Measurements from ENCODE around the gene TMEM258.

TMEM258 gene

DNA sequence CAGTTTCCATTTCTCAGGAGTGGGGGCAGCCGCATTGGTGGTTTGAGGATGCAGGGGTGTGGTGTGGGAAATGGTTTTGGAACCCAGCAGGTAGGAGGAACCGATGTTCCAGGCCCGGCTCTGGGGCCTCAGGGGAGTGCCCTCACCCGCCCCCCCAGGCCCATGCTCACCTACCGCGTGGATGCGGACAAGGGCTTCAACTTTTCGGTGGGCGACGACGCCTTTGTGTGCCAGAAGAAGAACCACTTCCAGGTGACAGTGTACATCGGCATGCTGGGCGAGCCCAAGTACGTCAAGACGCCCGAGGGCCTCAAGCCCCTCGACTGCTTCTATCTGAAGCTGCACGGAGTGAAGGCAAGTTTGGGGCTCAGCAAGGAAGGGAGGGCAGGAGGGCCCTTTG is 18.6 kb downstream of the TMEM258 start:
- Histone ChIP-seq H3K36me3 (ENCODE audit: insufficient read depth, low read length) (no peaks in the 10 kb centered on the region), H3K9me3 (ENCODE audit: low read length) (peaks cover 2% of the 10 kb centered on the region)

DNA sequence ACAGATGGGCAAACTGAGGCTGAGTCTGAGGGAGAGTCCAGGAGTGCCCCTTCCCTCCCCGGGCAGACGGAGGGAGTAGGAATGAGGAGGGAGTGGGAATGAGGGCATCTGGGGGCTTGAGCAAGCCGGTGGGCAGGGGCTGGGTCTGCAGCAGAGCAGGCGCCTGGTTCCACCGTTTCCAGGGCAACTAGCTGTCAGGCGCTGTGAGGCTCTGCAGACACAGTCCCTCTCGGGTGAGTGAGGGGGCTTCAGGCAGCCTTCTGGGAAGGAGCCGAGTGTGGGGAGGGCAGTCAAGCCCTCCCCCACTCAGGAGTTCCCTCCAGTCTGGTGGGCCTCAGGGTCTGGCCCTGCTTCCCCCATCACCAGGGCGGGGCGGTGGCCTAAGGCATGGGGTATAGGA is 19.0 kb downstream of the TMEM258 start:
- Histone ChIP-seq H3K4me1 (ENCODE audit: insufficient read depth, low read length) (peaks cover 30% of the 10 kb centered on the region), H3K4me3 (ENCODE audit: low read length) (no peak overlapping the region), H2AFZ (ENCODE audit: low read depth, low read length) (no peak overlapping the region), H3K9me3 (ENCODE audit: low read length) (peaks cover 2% of the 10 kb centered on the region), H3K36me3 (ENCODE audit: insufficient read depth, low read length) (no peaks in the 10 kb centered on the region), H3K27me3 (ENCODE audit: insufficient read depth, low read length) (no peaks in the 10 kb centered on the region)

More for the DNA sequence above, 18.6 kb downstream of the TMEM258 start:
- peaks cover 30% of the 10 kb centered on the region for H3K4me1 ChIP-seq (ENCODE audit: insufficient read depth, low read length)
- no peak overlapping the region for H2AFZ ChIP-seq (ENCODE audit: low read depth, low read length)
- no peaks in the 10 kb centered on the region for H3K27me3 ChIP-seq (ENCODE audit: insufficient read depth, low read length)
- no peak overlapping the region for H3K4me3 ChIP-seq (ENCODE audit: low read length)

DNA sequence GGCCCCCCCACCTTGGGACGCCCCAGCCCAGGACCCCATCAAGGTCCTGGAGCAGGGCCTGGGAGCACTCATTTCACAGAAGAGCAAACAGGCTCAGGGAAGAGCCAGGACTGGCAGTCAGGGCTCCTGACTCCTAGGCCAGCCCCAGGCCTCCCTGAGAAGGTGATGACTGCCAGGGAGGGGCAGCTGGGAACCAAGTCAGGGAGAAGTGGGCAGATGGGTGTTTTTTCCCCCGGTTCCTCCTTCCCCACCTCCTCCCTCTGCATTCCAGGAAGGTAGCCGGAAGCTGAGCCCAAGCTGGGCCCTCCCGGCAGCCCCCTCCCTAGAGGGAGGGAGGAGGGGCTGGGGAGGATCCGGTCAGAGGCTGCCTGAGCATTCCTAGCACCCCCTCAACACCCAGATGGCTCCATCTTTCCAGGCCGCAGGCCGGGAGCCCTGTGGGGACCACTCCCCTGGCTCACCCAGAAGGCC is 20.4 kb downstream of the TMEM258 start:
- no peaks in the 10 kb centered on the region for H3K36me3 ChIP-seq (ENCODE audit: insufficient read depth, low read length)
- peaks cover 30% of the 10 kb centered on the region for H3K4me1 ChIP-seq (ENCODE audit: insufficient read depth, low read length)
- peaks cover under 1% of the 10 kb centered on the region for H3K9me3 ChIP-seq (ENCODE audit: low read length)
- H3K4me3 ChIP-seq (ENCODE audit: low read length) = no peak overlapping the region
- H3K27me3 ChIP-seq (ENCODE audit: insufficient read depth, low read length) = no peaks in the 10 kb centered on the region
- no peak overlapping the region for H2AFZ ChIP-seq (ENCODE audit: low read depth, low read length)

DNA sequence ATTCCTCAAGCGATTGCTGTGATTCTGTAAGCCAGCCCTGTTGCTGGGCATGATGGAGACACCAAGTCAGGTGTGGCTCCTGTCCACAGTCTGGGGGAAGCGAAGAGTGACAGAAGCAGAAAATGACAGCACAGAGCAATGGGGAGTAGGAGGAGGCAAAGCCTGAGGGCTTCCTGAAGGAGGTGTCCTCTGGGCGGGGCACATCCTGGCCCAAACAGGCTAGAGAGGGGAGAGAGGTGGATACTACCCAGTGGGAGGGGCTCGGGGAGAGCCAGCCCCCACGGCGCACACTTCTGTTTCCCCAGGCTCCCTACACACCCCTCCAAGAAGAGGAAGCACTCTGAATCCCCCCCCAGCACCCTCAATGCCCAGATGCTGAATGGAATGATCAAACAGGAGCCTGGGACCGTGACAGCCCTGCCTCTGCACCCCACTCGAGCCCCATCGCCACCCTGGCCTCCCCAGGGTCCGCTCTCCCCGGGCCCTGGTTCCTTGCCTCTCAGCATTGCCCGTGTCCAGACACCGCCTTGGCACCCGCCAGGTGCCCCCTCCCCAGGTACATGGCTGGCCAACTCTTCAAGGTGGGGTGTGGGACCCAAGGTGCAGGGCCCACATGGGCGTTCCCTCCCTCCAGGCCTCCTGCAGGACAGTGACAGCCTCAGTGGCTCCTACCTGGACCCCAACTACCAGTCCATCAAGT is 21.1 kb downstream of the TMEM258 start:
- H3K36me3 ChIP-seq (ENCODE audit: insufficient read depth, low read length) = no peaks in the 10 kb centered on the region
- no peaks in the 10 kb centered on the region for H3K27me3 ChIP-seq (ENCODE audit: insufficient read depth, low read length)
- no peaks in the 10 kb centered on the region for H3K9me3 ChIP-seq (ENCODE audit: low read length)
- H3K4me3 ChIP-seq (ENCODE audit: low read length) = no peak overlapping the region
- no peak overlapping the region for H2AFZ ChIP-seq (ENCODE audit: low read depth, low read length)
- peaks cover 30% of the 10 kb centered on the region for H3K4me1 ChIP-seq (ENCODE audit: insufficient read depth, low read length)

DNA sequence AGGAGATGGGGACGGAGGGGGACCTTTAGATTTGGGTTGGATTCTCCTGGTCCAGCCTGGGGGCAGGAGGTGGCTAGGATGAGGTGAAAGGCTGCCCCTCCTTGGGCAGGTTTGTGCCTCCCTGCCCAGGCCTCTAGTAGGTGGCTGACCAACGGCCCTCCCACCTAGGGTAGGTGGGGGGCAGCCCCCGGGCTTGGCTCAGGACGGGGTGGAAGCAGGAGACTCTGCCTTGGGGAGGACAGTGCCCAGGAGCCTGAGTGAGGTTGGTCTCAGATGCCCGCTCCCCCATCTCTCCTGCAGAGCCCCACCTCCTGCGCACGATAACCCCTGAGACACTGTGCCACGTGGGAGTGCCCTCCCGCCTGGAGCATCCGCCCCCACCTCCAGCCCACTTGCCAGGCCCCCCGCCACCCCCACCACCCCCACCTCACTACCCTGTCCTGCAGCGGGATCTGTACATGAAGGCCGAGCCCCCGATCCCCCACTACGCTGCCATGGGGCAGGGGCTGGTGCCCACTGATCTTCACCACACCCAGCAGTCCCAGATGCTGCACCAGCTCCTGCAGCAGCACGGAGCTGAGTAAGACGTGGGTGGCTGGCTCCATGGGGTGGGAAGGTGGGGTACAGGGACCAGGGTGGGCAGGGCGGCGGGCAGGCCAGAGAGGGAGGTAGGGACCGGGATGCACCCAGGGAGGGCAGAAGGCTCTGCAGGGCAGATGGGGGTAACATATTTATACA is 22.3 kb downstream of the TMEM258 start:
- H3K4me3 ChIP-seq (ENCODE audit: low read length) = no peak overlapping the region
- H2AFZ ChIP-seq (ENCODE audit: low read depth, low read length) = no peak overlapping the region
- H3K4me1 ChIP-seq (ENCODE audit: insufficient read depth, low read length) = peaks cover 34% of the 10 kb centered on the region
- H3K9me3 ChIP-seq (ENCODE audit: low read length) = no peaks in the 10 kb centered on the region
- H3K36me3 ChIP-seq (ENCODE audit: insufficient read depth, low read length) = no peaks in the 10 kb centered on the region
- H3K27me3 ChIP-seq (ENCODE audit: insufficient read depth, low read length) = no peaks in the 10 kb centered on the region

DNA sequence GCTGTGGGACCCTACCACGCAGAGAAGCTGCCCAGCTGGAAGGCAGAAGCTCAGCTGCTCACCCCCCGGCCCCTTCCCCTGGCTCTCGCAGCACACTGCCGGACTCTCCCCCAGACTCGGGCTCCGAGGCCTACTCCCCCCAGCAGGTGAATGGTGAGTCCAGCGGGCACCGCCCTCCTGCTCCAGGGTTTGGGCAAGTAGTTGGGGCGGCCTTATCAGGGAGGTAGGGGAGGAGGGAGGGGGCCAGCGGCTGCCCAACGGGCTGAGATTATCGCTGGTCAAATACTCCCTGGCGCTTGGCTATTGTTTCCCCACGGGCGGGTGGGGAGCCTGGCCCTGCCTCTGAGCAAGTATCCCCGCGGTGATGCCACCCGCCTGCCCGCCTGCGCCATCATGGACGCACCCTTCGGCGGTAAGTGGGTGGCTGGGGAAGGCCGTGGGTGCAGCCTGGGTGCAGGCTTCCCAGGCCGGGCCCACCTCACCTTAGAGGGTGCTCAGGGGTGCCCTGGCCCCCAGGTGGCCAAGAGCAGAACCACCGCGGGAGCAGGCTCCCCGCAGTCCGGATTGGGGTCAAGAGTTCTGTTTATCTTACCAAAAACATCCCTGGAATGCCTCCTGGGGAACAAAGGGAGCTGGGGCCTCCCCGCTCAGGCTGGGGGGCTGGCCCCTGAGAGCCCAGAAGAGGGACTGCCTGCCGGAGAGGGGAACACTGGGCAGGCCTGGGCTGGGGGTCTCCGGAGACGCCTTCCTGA is 23.1 kb downstream of the TMEM258 start:
- Histone ChIP-seq H3K27me3 (ENCODE audit: insufficient read depth, low read length) (no peaks in the 10 kb centered on the region), H3K9me3 (ENCODE audit: low read length) (no peaks in the 10 kb centered on the region), H3K4me1 (ENCODE audit: insufficient read depth, low read length) (peaks cover 36% of the 10 kb centered on the region), H3K4me3 (ENCODE audit: low read length) (no peak overlapping the region), H3K36me3 (ENCODE audit: insufficient read depth, low read length) (no peaks in the 10 kb centered on the region), H2AFZ (ENCODE audit: low read depth, low read length) (no peak overlapping the region)

DNA sequence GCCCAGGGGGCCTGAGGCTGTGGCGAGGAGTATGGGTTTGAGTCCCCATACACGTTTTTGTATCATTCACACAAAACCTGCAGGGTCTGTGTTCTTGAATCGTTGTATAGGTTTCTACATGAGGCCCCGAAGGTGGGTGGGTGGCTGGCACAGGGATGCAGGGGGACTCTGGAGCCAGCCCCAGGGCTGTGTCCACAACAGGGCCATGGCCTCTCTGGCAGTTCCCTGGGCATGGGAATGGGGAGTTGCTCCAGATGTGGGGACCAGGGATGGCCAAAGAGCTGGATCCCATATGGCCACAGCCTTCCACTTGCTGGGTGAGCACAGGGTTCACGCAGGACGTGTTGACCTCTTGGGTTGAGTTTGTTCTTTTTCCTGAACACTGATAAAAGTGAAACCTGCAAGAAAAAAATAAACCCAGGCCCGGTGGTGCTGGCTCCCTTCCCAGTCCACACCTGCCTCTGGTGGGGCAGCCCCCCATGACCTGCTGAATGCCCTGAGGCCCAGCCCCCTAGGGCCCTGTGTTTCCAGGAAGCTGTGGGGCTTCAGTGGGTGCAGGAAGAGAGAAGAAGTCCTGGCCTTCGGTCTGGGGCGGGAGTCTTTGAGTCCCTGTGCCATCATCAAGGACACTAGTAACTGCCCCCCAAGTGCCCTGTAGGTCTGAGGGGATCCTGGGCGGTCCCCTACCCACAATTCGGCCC is 23.9 kb downstream of the TMEM258 start:
- H3K4me3 ChIP-seq (ENCODE audit: low read length) = no peak overlapping the region
- H3K36me3 ChIP-seq (ENCODE audit: insufficient read depth, low read length) = no peaks in the 10 kb centered on the region
- no peaks in the 10 kb centered on the region for H3K27me3 ChIP-seq (ENCODE audit: insufficient read depth, low read length)
- peaks cover 30% of the 10 kb centered on the region for H3K4me1 ChIP-seq (ENCODE audit: insufficient read depth, low read length)
- no peak overlapping the region for H2AFZ ChIP-seq (ENCODE audit: low read depth, low read length)
- H3K9me3 ChIP-seq (ENCODE audit: low read length) = no peaks in the 10 kb centered on the region

DNA sequence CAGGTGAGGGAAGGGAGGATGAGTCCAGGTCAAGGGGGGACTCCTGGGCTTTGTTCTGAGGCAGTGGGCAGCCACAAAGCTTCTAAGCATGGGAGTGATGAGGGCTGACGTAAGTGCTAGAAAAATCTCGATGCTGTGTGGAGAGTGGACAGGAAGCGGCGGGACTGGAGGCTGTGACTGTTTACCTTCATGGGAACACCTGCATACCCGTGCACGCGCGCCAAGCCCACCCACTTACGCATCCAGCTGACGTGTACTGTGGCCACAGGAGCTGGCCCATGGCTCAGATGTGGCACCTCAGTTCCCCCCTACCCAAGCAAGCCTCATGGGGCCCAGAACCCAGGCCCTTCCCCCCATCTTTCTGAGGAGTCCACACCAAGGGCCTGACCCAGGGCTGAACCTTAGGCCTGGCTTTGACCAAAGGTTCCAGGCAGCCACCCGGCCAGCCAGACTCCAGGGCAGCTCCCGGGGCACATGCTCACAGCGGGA is 26.0 kb downstream of the TMEM258 start:
- no peak overlapping the region for H3K4me3 ChIP-seq (ENCODE audit: low read length)
- peaks cover 15% of the 10 kb centered on the region for H3K4me1 ChIP-seq (ENCODE audit: insufficient read depth, low read length)
- no peaks in the 10 kb centered on the region for H3K9me3 ChIP-seq (ENCODE audit: low read length)
- no peak overlapping the region for H2AFZ ChIP-seq (ENCODE audit: low read depth, low read length)
- no peaks in the 10 kb centered on the region for H3K36me3 ChIP-seq (ENCODE audit: insufficient read depth, low read length)
- no peaks in the 10 kb centered on the region for H3K27me3 ChIP-seq (ENCODE audit: insufficient read depth, low read length)

DNA sequence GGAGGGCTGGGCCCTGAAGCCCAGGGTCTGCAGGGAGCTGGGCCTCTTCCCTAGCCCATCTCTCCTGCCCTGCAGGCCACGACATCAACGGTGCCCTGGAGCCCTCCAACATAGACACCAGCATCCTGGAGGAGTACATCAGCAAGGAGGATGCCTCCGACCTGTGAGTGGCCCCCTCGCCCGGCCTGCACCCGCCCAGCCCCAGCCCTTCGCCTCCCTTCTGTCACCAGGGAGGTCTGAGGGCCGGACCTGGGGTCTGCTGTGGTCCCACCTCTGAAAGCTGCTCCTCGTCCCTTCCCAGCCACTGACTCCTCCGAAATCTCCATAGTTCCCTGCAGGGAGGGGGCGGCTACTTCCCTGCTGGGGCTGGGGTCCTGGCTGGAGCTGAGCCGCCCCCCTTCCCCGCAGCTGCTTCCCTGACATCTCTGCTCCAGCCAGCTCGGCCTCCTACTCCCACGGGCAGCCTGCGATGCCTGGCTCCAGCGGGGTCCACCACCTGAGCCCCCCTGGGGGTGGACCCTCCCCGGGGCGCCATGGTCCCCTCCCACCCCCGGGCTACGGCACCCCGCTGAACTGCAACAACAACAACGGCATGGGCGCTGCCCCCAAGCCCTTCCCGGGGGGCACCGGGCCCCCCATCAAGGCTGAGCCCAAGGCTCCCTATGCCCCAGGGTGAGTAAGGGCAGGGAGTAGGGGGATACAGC is 26.7 kb downstream of the TMEM258 start:
- peaks cover 15% of the 10 kb centered on the region for H3K4me1 ChIP-seq (ENCODE audit: insufficient read depth, low read length)
- no peaks in the 10 kb centered on the region for H3K9me3 ChIP-seq (ENCODE audit: low read length)
- H3K4me3 ChIP-seq (ENCODE audit: low read length) = no peak overlapping the region
- H2AFZ ChIP-seq (ENCODE audit: low read depth, low read length) = no peak overlapping the region
- no peaks in the 10 kb centered on the region for H3K27me3 ChIP-seq (ENCODE audit: insufficient read depth, low read length)
- H3K36me3 ChIP-seq (ENCODE audit: insufficient read depth, low read length) = no peaks in the 10 kb centered on the region

DNA sequence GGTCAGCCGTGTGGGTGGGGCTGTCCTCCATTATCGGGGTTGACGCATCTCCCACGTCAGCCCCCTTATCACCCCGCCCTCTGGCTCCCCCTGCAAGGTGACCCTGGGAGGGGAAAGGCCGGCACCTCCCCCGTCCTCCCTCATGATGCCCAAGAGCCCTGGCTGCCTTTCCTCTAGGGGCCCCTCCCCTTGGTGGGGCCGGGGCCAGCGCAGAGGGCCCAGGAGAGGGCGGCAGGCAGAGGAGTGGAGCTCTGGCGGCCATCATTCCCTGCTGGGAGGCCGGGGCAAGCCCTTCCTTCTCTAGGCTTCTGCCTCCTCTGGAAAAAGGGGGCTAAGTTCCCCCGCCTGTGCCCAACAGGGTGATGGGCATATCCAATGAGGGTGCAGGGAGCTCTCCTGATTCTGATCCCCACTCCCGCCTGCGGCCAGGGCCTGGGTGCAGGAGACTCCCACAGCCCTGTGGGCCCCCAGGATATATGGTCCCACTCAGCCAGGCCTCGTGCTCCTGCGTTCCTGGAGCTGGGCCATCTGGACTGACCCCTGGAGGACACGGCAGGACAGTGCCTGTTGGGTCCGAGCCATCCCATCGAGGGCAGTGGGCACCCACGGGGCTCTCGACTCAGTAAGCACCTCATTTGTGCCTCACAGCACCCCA is 27.7 kb downstream of the TMEM258 start:
- no peak overlapping the region for H2AFZ ChIP-seq (ENCODE audit: low read depth, low read length)
- H3K9me3 ChIP-seq (ENCODE audit: low read length) = no peaks in the 10 kb centered on the region
- no peak overlapping the region for H3K4me3 ChIP-seq (ENCODE audit: low read length)
- H3K4me1 ChIP-seq (ENCODE audit: insufficient read depth, low read length) = peaks cover 12% of the 10 kb centered on the region
- H3K36me3 ChIP-seq (ENCODE audit: insufficient read depth, low read length) = no peaks in the 10 kb centered on the region
- no peaks in the 10 kb centered on the region for H3K27me3 ChIP-seq (ENCODE audit: insufficient read depth, low read length)

DNA sequence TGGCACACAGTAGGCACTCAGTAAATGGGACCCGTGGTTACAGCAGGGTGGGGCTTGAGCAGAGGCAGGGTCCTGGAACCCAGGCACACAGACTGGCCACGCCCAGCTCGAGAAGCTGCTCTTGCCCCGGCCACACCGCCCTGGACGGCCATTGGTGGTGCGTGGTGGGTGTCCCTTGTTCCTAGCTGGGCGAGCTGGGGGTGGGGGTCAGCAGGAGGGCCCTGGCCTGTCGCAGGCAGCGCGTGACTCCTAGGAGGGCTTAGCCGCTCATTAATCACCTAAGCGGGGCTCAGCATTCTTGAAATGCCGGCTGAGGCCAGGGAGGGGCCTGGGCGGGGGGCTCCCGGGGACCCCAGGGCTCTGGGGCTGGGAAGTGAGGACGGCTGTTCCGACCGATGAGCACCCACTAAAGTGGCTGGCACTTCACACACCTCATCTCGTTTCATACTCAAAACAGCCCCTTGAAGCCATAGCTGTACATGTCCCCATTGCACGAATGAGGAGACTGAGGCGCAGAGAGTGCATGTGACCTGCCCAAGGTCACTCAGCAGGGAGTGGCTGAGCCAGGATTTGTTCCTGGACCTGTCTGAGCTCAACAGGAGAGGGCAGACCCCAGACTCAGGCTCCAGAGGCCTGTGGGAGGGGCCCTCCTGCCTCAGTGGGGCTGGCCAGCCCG is 28.3 kb downstream of the TMEM258 start:
- H3K4me1 ChIP-seq (ENCODE audit: insufficient read depth, low read length) = peaks cover 8% of the 10 kb centered on the region
- no peak overlapping the region for H3K4me3 ChIP-seq (ENCODE audit: low read length)
- no peak overlapping the region for H2AFZ ChIP-seq (ENCODE audit: low read depth, low read length)
- H3K36me3 ChIP-seq (ENCODE audit: insufficient read depth, low read length) = no peaks in the 10 kb centered on the region
- no peaks in the 10 kb centered on the region for H3K27me3 ChIP-seq (ENCODE audit: insufficient read depth, low read length)
- no peaks in the 10 kb centered on the region for H3K9me3 ChIP-seq (ENCODE audit: low read length)

All from neuron (in vitro differentiated cells).